ENCODE measurements around the gene ZFYVE28.

The ZFYVE28 gene

GRCh38 chr4:2251795-2252529 is 166.5 kb downstream of the ZFYVE28 start:
- Histone ChIP-seq H3K36me3 (ENCODE audit: control insufficient read depth, insufficient read depth, low read length) (no peaks in the 10 kb centered on the region), H3K79me2 (no peaks in the 10 kb centered on the region), H3K27me3 (ENCODE audit: control insufficient read depth, insufficient read depth, low read length) (no peaks in the 10 kb centered on the region), H3K4me1 (no peaks in the 10 kb centered on the region), H2AFZ (no peak overlapping the region), H3K9me3 (ENCODE audit: control insufficient read depth, low read length) (no peaks in the 10 kb centered on the region), H3K27ac (no peak overlapping the region), H3K9ac (no peak overlapping the region), H3K4me3 (ENCODE audit: low read depth, low read length) (no peak overlapping the region), H3K4me2 (ENCODE audit: low read length) (no peak overlapping the region)
- TF ChIP-seq, protein P1, sequence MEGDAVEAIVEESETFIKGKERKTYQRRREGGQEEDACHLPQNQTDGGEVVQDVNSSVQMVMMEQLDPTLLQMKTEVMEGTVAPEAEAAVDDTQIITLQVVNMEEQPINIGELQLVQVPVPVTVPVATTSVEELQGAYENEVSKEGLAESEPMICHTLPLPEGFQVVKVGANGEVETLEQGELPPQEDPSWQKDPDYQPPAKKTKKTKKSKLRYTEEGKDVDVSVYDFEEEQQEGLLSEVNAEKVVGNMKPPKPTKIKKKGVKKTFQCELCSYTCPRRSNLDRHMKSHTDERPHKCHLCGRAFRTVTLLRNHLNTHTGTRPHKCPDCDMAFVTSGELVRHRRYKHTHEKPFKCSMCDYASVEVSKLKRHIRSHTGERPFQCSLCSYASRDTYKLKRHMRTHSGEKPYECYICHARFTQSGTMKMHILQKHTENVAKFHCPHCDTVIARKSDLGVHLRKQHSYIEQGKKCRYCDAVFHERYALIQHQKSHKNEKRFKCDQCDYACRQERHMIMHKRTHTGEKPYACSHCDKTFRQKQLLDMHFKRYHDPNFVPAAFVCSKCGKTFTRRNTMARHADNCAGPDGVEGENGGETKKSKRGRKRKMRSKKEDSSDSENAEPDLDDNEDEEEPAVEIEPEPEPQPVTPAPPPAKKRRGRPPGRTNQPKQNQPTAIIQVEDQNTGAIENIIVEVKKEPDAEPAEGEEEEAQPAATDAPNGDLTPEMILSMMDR (IDR thresholded peaks at IDR 0.05) = no peak

DNA sequence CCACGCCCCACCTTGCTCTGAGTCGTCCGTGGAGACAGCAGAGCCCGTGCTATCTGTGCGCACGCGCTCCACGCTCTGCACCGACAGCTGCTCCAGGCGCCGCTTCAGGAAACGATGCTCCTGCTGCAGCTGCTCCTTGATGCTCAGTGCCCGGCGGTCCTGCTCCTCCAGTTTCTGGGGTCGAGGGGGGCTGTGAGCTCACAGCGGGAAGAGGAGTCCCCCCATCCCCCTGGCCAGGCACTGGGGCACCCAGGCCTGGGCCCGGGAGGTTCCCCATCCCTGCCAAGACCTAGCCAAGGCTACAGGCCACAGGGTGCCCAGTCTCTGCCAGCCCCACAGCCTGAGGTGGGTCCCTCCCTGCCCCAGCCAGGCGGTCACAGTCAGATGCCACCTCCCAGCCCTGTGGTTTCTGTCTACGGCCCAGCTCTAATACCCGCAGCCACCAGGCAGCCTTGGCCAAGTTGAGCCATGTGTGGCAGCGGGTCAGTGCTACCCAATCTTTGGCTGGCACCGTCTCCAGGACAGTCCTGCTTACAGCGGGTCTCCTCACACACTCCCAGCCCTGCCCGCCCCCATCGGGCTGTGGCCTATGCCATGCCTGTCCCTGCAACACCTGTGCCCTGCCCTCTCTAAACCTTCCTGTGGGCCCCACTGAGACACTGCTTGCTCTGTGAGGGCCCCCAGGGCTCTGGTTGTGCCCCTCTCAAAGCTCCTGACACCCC is 167.2 kb downstream of the ZFYVE28 start:
- H3K27me3 ChIP-seq (ENCODE audit: control insufficient read depth, insufficient read depth, low read length) = no peaks in the 10 kb centered on the region
- no peak overlapping the region for H2AFZ ChIP-seq
- no peak overlapping the region for H3K4me2 ChIP-seq (ENCODE audit: low read length)
- H3K9ac ChIP-seq = no peak overlapping the region
- TF ChIP-seq, protein P1 (IDR thresholded peaks at IDR 0.05) = no peak
- no peaks in the 10 kb centered on the region for H3K36me3 ChIP-seq (ENCODE audit: control insufficient read depth, insufficient read depth, low read length)
- no peaks in the 10 kb centered on the region for H3K4me1 ChIP-seq
- H3K9me3 ChIP-seq (ENCODE audit: control insufficient read depth, low read length) = no peaks in the 10 kb centered on the region
- no peak overlapping the region for H3K4me3 ChIP-seq (ENCODE audit: low read depth, low read length)
- no peaks in the 10 kb centered on the region for H3K79me2 ChIP-seq
- H3K27ac ChIP-seq = no peak overlapping the region

- TF ChIP-seq, protein P1 (IDR thresholded peaks at IDR 0.05) = no peak
- no peaks in the 10 kb centered on the region for H3K4me1 ChIP-seq
- H3K4me3 ChIP-seq (ENCODE audit: low read depth, low read length) = no peak overlapping the region
- H3K27ac ChIP-seq = no peak overlapping the region
- H2AFZ ChIP-seq = no peak overlapping the region
- no peaks in the 10 kb centered on the region for H3K79me2 ChIP-seq
- H3K27me3 ChIP-seq (ENCODE audit: control insufficient read depth, insufficient read depth, low read length) = no peaks in the 10 kb centered on the region
- no peak overlapping the region for H3K9ac ChIP-seq
- no peaks in the 10 kb centered on the region for H3K9me3 ChIP-seq (ENCODE audit: control insufficient read depth, low read length)
- H3K36me3 ChIP-seq (ENCODE audit: control insufficient read depth, insufficient read depth, low read length) = no peaks in the 10 kb centered on the region
- no peak overlapping the region for H3K4me2 ChIP-seq (ENCODE audit: low read length)
Measured at GRCh38 chr4:2250357-2251072, 167.9 kb downstream of the ZFYVE28 start.

- no peaks in the 10 kb centered on the region for H3K36me3 ChIP-seq (ENCODE audit: control insufficient read depth, insufficient read depth, low read length)
- H3K27me3 ChIP-seq (ENCODE audit: control insufficient read depth, insufficient read depth, low read length) = no peaks in the 10 kb centered on the region
- no peak overlapping the region for H3K4me2 ChIP-seq (ENCODE audit: low read length)
- TF ChIP-seq, protein P1 (IDR thresholded peaks at IDR 0.05) = no peak
- no peak overlapping the region for H3K9ac ChIP-seq
- no peak overlapping the region for H3K27ac ChIP-seq
- H3K79me2 ChIP-seq = no peaks in the 10 kb centered on the region
- no peak overlapping the region for H2AFZ ChIP-seq
- no peaks in the 10 kb centered on the region for H3K9me3 ChIP-seq (ENCODE audit: control insufficient read depth, low read length)
- no peak overlapping the region for H3K4me3 ChIP-seq (ENCODE audit: low read depth, low read length)
- H3K4me1 ChIP-seq = no peaks in the 10 kb centered on the region
Measured at GRCh38 chr4:2249526-2250356, 168.7 kb downstream of the ZFYVE28 start.
